Fibroblast of skin of right quadriceps (primary cell): ENCODE measurements around the gene MCU.
"Not testable (repeated sequence)": the region's sequence is repeated elsewhere in the genome, so short reads cannot be mapped to it uniquely, and the experiment has no call there.

ENCODE experiments used
- DNase-seq: peaks from one replicate; pipeline ENCODE4 v3.0.0-alpha.2; 2013

MCU gene

DNA sequence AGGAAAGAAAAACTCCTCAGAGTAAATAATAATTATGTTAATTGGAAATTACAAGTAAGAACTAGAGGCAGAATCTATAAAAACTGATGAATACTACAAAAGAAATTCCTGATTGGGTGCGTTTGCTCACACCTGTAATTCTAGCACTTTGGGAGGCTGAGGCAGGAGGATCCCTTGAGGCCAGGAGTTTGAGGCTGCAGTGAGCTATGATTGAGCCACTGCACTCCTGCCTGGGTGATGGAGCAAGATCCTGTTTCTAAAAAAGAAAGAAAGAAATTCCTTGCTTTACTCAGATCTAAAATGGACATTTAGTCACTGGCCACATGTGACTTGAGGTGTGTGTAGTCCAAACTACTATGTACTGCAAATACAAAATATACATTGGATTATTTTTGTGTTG lies 42.0 kb downstream of the MCU start:
- DNase-seq = no peak

DNA sequence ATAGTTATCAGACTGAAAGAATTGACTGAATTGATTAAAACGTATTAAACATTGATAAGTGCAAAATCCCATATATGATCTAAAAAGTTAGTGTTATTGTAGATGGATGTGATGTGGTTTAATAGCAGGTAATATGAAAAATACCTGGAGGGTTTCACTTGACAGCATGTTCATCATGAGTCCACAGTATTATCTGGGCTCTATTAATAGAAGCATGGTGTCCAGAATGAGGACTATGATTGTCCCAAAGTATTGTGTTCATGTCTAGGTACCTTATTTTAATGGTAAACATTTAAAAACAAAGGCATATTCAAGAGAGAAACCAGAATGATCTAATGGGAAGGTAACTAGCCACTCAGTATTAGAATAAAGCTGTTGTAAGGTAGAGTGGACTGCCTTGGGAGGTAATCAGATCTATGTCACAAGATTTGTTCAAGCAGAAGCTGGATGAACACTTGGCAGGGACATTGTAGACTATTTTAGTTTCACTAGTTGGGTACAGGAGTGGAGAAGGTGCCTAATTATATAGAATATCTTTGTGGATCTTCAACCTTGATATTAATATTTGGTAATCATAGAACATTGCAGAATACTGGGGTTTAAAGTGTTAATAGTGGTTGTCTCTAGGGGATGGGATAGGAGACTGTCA lies 43.5 kb downstream of the MCU start:
- no peak for DNase-seq

DNA sequence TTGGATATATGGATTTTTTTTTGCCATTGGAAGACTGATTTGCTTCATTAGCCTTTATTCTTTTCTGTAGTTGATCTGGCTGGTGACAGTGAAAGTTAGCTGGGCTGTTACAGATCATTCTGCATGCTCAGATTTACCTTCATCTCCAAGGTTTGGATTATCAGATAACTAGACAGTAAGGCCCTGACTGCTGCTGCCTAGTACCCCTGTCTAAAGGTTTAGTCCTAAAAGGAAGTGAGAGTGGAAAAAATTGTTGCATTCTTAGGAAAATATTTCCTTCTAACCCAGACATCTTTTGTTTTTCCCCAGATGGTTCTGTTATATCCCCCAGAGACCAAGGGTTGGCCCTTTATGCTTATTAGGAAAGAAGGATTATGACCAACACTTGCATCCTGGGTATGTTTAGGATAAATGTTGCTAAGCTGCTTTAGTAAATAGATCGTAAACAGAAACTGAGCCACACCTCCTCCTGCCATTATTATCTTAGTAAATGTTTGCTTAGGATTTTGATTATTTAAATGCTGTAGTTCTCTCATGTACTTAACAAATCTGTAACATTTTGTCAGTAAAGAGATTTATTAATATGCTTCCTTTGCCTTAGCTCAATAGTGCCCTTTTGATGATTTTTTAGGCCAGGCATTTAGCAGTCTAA lies 44.4 kb downstream of the MCU start:
- peak; percentile 79 for DNase-seq

DNA sequence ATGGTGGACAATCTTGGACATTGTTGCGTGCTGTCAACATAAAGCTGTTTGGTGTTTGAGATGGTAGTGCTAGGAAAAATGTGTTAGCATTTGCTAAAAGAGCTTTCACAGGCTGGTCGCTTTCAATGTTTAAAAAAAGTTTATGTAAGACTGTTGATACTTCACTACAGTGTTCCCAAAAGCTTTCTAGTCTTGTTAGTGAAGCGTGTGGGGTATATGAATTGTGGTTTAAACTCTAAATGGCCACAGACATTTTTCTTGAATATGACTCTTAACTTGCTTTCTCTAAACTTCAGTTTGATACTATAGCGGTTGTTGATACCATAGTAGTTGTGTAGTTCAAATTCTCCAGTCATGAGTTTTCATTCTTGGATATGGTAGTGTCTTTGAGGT lies 44.9 kb downstream of the MCU start:
- DNase-seq = no peak

DNA sequence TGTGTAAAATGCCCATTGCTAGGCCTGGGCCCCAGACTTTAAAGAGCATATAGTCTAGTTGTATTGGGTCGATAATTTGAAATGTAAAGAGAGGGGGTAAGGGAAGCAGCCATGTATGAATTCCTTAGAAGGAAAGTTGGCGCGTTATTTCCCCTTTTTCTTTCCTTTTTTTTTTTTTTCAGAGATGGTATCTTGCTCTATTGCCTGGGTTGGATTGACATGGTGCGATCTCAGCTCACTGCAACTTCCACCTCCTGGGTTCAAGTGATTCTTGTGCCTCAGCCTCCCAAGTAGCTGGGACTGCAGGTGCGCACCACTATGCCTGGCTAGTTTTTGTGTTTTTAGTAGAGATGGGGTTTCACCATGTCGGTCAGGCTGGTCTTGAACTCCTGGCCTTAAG lies 45.4 kb downstream of the MCU start:
- not testable (repeated sequence) for DNase-seq

DNA sequence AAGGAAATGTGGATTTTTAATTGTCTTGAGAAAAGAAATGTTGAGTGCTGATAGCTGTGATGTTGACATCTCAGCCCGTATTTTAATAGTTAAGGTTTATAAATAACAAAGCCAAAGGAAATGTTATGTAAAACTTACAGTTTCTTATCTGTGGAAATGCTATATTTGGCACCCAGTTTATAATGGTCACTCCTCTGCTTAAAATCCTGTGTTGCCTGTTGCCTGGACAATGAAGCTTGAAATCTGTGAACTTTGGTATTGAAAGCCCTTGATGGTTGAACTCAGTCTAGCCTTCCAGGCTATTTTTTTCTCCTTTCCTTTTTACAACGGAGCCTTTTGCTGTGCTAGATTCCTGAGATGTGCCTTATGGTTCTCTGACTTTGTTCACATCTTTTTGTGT lies 46.5 kb downstream of the MCU start:
- no peak for DNase-seq

DNA sequence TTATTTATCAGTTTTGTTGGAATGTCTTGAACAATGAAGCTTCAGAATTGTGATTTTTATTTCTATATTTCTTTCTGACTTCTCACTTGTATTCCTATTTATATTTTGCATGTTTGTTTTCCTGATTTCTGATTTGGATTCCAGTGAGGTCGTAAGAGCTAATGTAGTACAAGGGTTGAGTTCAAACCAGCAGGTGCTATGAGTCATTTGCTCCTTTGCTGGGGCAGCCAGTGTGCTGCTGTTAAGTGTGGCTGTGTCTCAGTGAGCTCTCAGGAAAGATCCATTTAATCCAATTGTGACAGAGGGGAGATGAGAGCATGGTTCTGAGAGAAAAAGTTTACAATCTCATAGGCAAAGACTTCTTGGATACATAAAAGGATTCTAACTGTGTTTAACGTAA lies 48.6 kb downstream of the MCU start:
- peak; percentile 24 for DNase-seq

DNA sequence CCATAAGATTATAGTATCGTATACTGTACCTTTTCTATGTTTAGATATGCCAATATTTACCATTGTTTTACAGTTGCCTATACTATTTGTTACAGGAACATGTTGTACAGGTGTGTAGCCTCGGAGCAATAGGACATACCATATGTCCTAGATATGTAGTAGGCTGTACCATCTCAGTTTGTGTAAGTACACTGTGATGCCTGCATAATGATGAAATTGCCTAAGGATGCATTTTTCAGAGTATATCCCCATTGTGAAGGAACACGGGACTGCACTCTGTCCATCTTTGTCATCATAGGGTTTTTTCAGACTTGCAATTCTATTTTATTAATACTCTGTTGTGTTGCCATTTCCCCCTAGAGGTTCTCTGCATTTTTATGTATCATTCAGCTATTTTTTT lies 50.1 kb downstream of the MCU start:
- no peak for DNase-seq

DNA sequence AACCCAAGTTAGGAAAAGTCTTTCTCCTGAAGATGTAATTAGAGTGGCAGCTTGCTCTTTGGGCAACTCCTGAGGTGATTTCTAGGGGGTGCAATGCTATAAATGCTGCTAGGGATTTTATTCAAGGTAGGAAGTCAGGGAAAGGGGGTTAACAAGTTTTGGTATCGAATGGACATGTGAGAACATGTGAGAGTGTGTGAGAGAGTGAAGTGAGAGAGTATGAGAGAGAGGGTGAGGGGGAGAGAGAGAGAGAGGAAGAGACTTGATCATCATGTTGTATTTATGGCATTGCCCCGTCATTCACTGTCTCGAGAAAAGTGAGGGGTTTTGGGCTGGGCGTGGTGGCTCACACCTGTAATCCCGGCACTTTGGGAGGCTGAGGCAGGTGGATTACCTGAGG lies 50.9 kb downstream of the MCU start:
- DNase-seq = no peak

DNA sequence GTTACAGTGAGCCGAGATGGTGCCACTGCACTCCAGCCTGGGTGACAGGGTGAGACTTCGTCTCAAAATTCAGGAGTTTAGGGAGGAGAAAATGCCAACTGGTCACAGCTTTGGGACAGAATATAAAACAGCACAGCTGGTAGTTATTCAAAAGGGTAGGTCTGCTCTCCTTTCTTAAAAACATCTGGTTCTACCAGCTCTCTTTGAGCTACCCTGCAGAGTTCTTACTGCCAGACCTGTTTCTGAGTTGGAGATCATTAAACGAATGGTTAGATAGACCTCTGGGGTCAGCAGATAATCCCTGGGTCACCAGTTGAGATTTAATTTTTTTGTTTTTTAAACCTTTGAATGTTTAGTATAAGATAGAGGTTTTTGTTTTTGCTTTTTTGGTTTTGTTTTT lies 52.6 kb downstream of the MCU start:
- no peak for DNase-seq

DNA sequence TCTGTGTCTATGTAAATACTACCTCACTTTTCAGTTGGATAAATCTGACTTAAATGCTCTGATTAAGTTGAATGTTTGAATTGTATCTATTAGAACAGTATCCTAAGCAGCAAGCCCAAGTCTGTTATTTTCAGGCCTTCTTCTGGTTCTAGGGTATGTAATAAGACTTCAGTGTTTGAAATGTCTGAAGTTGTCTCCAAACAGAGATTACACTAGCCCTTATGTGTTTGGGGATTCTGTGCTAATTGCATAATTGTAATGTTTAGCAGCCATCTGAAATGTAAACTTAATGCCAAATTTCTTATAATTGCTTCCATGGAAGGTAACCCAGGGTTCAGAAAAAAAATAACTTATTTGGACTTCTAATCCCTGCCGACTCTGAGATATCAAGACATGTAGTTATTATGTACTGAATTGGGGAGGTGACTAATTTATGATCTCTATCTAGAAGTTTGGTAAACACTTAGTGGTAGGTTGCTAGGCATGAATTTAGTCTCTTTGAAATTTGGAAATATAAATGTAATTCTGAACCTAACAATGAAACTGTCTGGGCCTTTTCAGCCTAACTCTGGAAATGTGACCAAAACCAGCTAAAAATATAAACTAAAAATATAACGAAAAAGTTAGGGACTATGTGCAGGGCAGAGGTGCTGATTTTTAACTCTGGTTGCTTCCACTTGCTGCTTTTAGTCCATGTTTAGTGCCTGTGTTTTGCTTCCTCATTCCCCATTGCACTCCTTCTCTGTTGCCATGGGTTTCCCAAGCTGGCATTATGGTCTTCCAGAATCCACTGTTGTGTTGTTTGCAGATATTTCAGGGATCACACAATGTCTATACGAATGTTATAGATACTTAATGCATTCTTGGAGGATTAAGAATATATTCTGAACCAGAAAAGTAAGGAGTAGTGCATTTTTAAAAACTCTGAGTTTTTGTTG lies 54.8 kb downstream of the MCU start:
- no peak for DNase-seq

DNA sequence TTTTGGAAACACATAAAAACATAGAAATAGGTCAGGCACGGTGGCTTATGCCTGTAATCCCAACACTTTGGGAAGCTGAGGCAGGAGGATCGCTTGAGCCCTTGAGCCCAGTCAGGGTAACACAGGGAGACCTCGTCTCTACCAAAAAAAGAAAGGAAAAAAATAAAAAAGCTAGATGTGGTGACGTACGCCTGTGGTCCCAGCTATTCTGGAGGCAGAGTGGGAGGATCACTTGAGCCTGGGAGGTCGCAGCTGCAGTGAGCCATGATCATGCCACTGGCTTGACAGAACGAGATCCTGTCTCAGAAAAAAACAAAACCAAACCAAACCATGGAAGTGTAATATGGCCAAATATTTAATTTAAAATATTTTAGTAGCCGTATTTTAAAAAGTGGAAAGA lies 55.6 kb downstream of the MCU start:
- DNase-seq = no peak

DNA sequence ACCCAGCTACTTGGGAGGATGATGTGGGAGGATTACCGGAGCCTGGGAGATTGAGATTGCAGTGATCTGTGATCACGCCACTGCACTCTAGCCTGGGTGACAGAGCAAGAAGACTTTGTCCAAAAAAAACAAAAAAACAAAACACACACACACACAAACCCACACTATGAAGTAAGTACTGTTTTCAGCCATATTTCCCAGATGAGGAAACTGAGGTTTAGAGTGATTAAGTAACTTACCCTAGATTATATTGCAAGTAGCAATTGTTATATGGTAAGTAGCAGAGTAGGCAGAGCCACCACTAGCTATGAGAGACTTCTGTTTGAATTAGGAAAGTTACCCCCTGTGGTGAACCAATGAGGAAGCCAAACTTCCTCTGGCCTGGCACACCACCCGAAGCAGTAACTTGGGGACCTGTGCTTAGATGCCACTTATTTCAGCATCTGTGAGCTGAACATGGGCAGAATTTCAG lies 61.9 kb downstream of the MCU start:
- no peak for DNase-seq

DNA sequence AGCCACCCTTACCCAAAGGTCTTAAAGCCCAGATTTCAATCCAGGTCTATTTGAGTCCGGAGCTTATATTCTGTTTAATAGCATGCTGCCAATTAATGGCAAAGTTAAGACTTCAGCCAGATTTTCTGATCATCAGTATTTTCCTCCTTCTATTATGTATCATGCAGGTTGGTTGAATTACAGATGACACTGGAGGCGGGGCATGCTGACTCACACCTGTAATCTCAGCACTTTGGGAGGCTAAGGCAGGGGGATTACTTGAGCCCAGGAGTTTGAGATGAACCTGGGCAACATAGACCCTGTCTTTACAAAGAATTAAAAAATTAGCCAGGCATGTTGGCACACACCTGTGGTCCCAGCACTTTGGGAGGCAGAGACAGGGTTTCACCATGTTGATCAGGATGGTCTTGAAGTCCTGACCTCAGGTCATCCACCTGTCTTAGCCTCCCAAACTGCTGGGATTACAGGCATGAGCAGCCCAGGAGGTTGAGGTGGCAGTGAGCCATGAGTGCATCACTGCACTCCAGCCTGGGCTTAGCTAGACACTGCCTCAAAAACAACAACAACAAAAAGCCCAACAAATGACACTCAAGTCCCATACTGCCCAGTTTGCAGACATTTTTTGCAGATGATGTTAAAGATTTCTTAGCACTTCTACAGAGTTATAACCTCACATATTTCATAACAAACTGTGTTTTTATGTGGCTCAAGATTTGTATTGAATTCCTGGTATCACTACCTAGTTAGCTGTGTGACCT lies 62.5 kb downstream of the MCU start:
- no peak for DNase-seq

DNA sequence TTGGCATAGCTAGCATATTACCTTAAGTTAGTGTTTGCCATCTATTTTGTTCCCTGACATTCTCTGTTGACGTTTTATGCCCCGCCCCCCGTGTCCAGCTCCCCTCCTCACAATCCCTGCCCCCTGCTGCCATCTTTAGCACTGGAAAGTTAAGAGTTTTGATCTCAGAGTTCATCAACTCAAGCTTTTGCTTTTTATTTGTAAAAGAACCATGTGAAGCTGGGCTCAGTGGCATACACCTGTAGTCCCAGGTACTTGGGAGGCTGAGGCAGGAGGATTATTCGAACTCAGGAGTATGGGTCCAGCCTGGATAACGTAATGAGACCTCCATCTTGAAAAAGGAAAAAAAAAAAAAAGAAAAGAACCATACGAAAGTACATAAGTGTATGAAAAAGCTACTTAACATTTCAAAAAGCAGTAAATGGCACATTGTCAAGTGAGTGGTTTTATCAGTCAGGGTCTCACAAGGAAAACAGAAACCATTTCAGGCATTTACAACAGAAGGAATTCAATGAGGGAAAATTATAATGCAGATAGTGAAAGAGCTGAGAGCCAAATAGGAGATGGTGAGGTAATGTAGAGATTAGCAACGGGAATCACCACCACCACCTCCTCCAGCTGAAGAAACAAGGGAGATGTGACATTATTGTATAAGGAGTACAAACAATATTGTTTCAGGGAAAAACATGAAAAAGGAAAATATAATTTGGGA lies 64.9 kb downstream of the MCU start:
- peak; percentile 39 for DNase-seq

DNA sequence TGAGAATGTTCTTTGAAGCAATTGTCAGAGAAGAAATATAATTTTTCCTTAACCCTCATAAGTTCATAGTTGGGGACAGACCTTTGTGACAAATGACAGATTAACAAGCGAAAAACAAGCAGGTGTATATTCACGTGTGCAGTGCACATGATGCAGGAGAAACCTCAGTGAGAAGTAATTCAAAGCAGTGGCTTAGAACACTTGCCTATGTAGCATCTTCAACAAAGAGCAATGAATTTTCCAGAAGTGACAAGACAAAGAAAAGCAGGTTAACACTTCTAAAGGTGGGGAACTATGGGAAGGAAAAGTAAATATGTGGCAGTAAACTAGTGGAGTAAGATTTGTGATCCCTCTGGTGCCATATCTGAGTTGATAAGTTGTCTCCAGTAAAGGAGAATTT lies 65.8 kb downstream of the MCU start:
- DNase-seq = no peak

DNA sequence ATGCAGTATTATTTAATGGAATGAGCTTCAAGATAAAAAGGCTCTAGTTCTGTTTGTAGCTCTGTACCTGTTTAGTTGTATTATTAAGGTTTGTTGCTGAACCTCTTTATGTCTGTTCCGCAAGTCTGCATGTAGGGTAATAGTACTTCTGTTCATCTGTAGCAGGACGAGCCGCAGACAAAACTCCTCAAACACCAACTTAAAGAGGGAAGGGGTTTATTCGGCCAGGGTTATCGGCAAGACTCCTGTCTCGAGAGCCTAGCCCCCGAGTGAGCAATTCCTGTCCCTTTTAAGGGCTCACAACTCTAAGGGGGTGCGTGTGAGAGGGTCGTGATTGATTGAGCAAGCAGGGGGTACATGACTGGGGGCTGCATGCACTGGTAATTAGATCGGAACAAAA lies 67.0 kb downstream of the MCU start:
- not testable (repeated sequence) for DNase-seq

DNA sequence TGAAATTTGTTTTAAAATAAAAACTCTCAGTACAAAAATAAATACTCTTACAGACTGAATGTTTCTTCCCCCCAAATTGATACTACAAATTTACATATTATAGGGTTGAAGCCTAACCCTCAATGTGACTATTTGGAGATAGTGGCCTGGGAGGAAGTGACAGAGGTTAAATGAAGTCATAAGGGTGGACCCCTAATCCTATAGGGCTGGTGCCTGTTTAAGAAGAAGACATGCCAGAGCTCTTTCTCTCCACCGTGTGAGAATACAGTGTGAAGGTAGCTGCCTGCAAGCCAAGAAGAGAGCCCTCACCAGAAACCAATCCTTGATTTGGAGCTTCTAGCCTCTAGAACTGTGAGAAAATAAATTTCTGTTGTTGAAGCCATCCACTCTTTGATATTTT lies 67.6 kb downstream of the MCU start:
- DNase-seq = no peak

DNA sequence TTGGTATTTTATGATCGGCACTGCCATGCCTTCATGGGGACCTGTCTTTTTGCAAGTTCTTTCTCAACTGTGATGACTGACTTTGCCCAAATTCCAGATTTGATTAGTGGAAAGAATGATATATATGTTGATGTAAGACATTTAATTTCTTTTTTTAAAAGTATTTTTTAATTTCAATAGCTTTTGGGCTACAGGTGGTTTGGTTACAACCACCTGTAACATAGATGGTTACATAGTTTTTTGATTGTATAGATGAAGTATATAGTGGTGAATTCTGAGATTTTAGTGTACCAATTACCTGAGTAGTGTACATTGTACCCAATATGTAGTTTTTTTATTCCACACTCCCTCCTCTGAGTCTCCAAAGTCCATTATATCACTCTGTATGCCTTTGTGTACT lies 69.6 kb downstream of the MCU start:
- DNase-seq = no peak

DNA sequence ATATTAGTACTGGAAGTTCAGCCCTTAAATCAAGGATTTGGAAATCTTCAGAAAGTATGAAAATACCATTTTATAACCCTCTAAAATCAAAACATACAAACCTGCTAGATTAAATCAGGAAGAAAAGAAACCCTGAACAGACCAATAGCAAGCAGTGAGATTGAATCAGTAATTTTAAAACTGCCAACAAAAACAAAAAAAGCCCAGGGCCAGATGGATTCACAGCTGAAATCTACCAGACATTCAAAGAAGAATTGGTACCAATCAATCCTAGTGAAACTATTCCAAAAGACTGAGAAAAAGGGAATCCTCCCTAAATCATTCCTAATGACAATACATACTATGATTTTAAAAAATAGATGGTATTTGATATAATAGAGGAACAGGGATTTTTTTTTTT lies 70.1 kb downstream of the MCU start:
- no peak for DNase-seq

DNA sequence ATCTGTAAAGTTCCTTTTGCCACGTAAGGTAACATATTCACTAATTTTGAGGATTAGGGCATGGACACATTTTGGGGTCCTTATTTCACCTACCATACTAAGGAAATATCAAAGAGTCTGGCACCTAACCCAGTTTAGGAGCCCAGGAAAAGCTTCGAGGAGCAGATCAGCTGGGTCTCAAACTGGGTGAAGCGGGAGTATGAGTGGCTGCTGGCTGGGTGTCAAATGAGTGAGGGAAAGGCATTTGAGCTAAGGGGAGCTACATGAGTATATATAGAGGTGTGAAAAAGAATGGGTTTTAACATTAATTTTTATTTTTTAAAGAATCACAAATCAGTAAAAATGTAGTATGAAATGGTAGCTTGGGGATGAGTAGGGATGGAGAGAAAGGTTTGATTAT lies 71.3 kb downstream of the MCU start:
- no peak for DNase-seq

DNA sequence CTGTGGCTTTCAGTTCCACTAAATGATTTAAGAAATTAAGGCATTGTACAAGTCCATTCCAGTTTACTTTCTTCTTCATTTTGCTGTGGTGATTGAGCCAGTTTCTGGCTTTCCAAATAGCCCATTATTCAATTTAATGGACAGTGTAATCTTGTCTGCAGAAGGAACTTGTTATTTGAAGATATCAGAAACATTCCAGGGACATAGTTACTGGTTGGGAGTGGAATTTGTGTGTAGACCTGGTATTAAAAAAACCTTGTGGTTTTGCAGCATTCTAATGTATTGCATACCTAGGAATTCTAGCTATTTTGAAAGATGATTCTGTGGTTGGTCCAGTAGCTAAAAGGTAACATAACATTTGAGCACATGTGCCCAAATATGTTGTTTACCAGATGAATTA lies 72.2 kb downstream of the MCU start:
- DNase-seq = peak; percentile 97
